ENCODE measurements around the gene UBXN7.

GRCh38 chr3:196419386-196419785 lies 12.8 kb downstream of the UBXN7 start:
- TF ChIP-seq RAD21 (IDR thresholded peaks at IDR 0.05 in 1 of 2, conservative IDR thresholded peaks at IDR 0.05 in 1 of 2; ENCODE audit: low read depth in 2 of 2, low read length in 2 of 2), result no peak
- no peak for TF ChIP-seq POLR2AphosphoS5 (IDR thresholded peaks at IDR 0.05; ENCODE audit: low read depth, low read length)
- TF ChIP-seq, protein P1, sequence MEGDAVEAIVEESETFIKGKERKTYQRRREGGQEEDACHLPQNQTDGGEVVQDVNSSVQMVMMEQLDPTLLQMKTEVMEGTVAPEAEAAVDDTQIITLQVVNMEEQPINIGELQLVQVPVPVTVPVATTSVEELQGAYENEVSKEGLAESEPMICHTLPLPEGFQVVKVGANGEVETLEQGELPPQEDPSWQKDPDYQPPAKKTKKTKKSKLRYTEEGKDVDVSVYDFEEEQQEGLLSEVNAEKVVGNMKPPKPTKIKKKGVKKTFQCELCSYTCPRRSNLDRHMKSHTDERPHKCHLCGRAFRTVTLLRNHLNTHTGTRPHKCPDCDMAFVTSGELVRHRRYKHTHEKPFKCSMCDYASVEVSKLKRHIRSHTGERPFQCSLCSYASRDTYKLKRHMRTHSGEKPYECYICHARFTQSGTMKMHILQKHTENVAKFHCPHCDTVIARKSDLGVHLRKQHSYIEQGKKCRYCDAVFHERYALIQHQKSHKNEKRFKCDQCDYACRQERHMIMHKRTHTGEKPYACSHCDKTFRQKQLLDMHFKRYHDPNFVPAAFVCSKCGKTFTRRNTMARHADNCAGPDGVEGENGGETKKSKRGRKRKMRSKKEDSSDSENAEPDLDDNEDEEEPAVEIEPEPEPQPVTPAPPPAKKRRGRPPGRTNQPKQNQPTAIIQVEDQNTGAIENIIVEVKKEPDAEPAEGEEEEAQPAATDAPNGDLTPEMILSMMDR (IDR thresholded peaks at IDR 0.05; ENCODE audit: control extremely low read depth in 1 of 3, insufficient read depth in 1 of 3, low read depth in 1 of 3, low read length in 3 of 3), result no peak
- no peak for TF ChIP-seq RNF2 (IDR thresholded peaks at IDR 0.05; ENCODE audit: borderline replicate concordance, low read depth, low read length, missing control alignments, poor library complexity, severe bottlenecking)
- no peak for TF ChIP-seq CREB1 (IDR thresholded peaks at IDR 0.05)
- TF ChIP-seq CEBPB (IDR thresholded peaks at IDR 0.05; ENCODE audit: low read depth, low read length), result no peak
- no peak for TF ChIP-seq SP2 (IDR thresholded peaks at IDR 0.05; ENCODE audit: low read length)
- TF ChIP-seq TEAD4 (IDR thresholded peaks at IDR 0.05; ENCODE audit: low read depth, low read length), result no peak
- no peak for TF ChIP-seq CHD2 (IDR thresholded peaks at IDR 0.05; ENCODE audit: low read length)
- no peak for TF ChIP-seq YY1 (IDR thresholded peaks at IDR 0.05; ENCODE audit: low read depth, low read length)
- TF ChIP-seq GABPA (IDR thresholded peaks at IDR 0.05; ENCODE audit: borderline replicate concordance, insufficient read depth, low read length), result no peak
- TF ChIP-seq SP1 (IDR thresholded peaks at IDR 0.05; ENCODE audit: low read depth, low read length), result no peak
- TF ChIP-seq EP300 (IDR thresholded peaks at IDR 0.05; ENCODE audit: borderline replicate concordance in 1 of 2, low read depth in 2 of 2, low read length in 2 of 2), result no peak
- TF ChIP-seq ASH2L (IDR thresholded peaks at IDR 0.05; ENCODE audit: low read length), result no peak

Data from H1 (cell line).